ENCODE results near the gene TPCN1. TPM values are rescaled to one million over a fixed set of nuclear protein-coding genes. Genes with fewer than 3 reads are reported as not detected.

Gene TPCN1
- total RNA-seq, 1 experiment from 2014 or later: 91.1 TPM

DNA sequence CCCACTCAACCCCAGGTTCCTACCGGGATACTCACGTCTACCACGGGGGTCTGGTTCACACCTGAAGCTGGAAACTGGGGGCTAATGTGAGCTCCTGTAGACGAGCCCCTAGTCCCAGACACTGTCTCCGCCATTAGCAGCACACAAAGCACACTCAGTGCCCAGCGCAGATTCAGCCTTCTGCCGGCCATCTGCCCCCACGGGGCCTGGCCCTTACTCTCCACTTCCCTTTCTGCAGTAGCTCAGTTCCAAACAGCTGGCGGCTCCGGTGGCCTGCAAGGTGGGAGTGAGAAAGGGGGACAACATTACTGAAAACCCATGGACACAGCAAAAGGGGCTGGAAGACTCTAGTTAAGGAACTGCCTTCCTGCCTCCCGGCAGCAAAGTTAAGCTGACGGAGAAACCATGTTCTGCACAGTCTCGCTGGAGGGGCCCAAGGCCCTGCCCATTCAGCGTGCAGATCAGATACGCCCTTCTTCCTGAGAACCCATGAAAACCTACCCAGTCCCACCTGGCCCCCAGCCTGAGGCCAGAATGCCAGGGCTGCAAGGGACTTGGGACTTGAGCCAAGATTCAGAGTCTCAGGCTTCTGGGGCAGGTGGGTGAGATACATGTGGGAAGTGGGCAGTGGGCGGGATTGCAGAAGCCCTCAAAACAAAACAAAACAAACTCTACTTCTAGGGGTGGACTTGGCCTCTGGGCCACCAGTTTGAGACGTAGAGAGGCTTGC, 111.6 kb downstream of the TPCN1 start:
- TF ChIP-seq CTCF (IDR thresholded peaks at IDR 0.05; ENCODE audit: unreplicated experiment): no peak
- peaks cover 31% of the 10 kb centered on the region for H3K36me3 Mint-ChIP-seq (ENCODE audit: insufficient read depth, unreplicated experiment)
- intact Hi-C loops (cut with micrococcal nuclease; ENCODE audit: unreplicated experiment): no loop called here
- no TSS peak for BruUV-seq (replicated peaks)
- H3K9me3 Mint-ChIP-seq (ENCODE audit: low read depth, unreplicated experiment): no peaks in the 10 kb centered on the region
- peaks cover 15% of the 10 kb centered on the region for H3K4me1 Mint-ChIP-seq (ENCODE audit: low read depth, unreplicated experiment)
- CTCF ChIA-PET: interaction anchor here (0.6 kb wide), 1 partner anchor 128 kb away, joined by 4 read pairs; no protein-coding TSS in a partner anchor
- no peak for DNase-seq
- H3K27me3 Mint-ChIP-seq (ENCODE audit: unreplicated experiment): peaks cover 8% of the 10 kb centered on the region
- H3K4me3 Mint-ChIP-seq (ENCODE audit: low read depth, unreplicated experiment): no peak overlapping the region
- no peak overlapping the region for H3K27ac Mint-ChIP-seq (ENCODE audit: unreplicated experiment)

- CTCF ChIA-PET: interaction anchor here (0.6 to 0.7 kb wide), 2 partner anchors 92 to 128 kb away, joined by 3 to 4 read pairs; no protein-coding TSS in a partner anchor
- intact Hi-C loops (cut with micrococcal nuclease; ENCODE audit: unreplicated experiment): no loop called here
- no peak overlapping the region for H3K27ac Mint-ChIP-seq (ENCODE audit: unreplicated experiment)
- no peak for TF ChIP-seq CTCF (IDR thresholded peaks at IDR 0.05; ENCODE audit: unreplicated experiment)
- no peak for DNase-seq
- H3K4me3 Mint-ChIP-seq (ENCODE audit: low read depth, unreplicated experiment): no peak overlapping the region
- BruUV-seq (replicated peaks): no TSS peak
- peaks cover 8% of the 10 kb centered on the region for H3K27me3 Mint-ChIP-seq (ENCODE audit: unreplicated experiment)
- no peaks in the 10 kb centered on the region for H3K9me3 Mint-ChIP-seq (ENCODE audit: low read depth, unreplicated experiment)
- H3K36me3 Mint-ChIP-seq (ENCODE audit: insufficient read depth, unreplicated experiment): peaks cover 28% of the 10 kb centered on the region
- H3K4me1 Mint-ChIP-seq (ENCODE audit: low read depth, unreplicated experiment): peaks cover 15% of the 10 kb centered on the region
Observed at GRCh38 chr12:113333418-113333750, 112.1 kb downstream of the TPCN1 start.

- BruUV-seq (replicated peaks): no TSS peak
- peak overlapping the region; percentile 93 for H3K4me3 Mint-ChIP-seq (ENCODE audit: low read depth, unreplicated experiment)
- intact Hi-C loops (cut with micrococcal nuclease; ENCODE audit: unreplicated experiment): no loop called here
- H3K27me3 Mint-ChIP-seq (ENCODE audit: unreplicated experiment): peaks cover 8% of the 10 kb centered on the region
- H3K27ac Mint-ChIP-seq (ENCODE audit: unreplicated experiment): peak overlapping the region; percentile 34
- peak; percentile 12 for DNase-seq
- peaks cover 15% of the 10 kb centered on the region for H3K4me1 Mint-ChIP-seq (ENCODE audit: low read depth, unreplicated experiment)
- CTCF ChIA-PET: interaction anchor here (0.7 to 1.2 kb wide), 3 partner anchors 24 to 92 kb away, joined by 3 to 8 read pairs (median 6); partner anchors contain the start of gene SDSL
- H3K36me3 Mint-ChIP-seq (ENCODE audit: insufficient read depth, unreplicated experiment): peaks cover 22% of the 10 kb centered on the region
- no peaks in the 10 kb centered on the region for H3K9me3 Mint-ChIP-seq (ENCODE audit: low read depth, unreplicated experiment)
- TF ChIP-seq CTCF (IDR thresholded peaks at IDR 0.05; ENCODE audit: unreplicated experiment): no peak
Observed at GRCh38 chr12:113333877-113334785, 112.9 kb downstream of the TPCN1 start.

- peak; percentile 94 for DNase-seq
- TSS peak; percentile 77 for BruUV-seq (replicated peaks)
- CTCF ChIA-PET: interaction anchor here (0.6 to 1.2 kb wide), 3 partner anchors 23 to 412 kb away, joined by 4 to 8 read pairs (median 6); partner anchors contain the start of gene SDSL
- Mint-ChIP-seq H3K27me3 (ENCODE audit: unreplicated experiment) (peaks cover 8% of the 10 kb centered on the region), H3K36me3 (ENCODE audit: insufficient read depth, unreplicated experiment) (peaks cover 22% of the 10 kb centered on the region), H3K4me1 (ENCODE audit: low read depth, unreplicated experiment) (peaks cover 15% of the 10 kb centered on the region), H3K9me3 (ENCODE audit: low read depth, unreplicated experiment) (no peaks in the 10 kb centered on the region), H3K27ac (ENCODE audit: unreplicated experiment) (peak within 1 kb of the TSS; percentile 34), H3K4me3 (ENCODE audit: low read depth, unreplicated experiment) (peak within 1 kb of the TSS; percentile 93)
- intact Hi-C loops (cut with micrococcal nuclease; ENCODE audit: unreplicated experiment): no loop called here
- no peak for TF ChIP-seq CTCF (IDR thresholded peaks at IDR 0.05; ENCODE audit: unreplicated experiment)
Observed at GRCh38 chr12:113334786-113335539, 113.7 kb downstream of the TPCN1 start, which contains the start of gene SLC8B1. Gene SLC8B1, minus strand, starts transcription at chr12:113335109. Its CDS starts 2,231 bp downstream, at chr12:113332878.
